H1 (cell line): ENCODE data around the gene IFI27L1. TPM values are rescaled to one million over a fixed set of nuclear protein-coding genes. Genes with fewer than 3 reads are reported as not detected.

Experiments used
- CTCF ChIA-PET: fragments of 300-600 bp; sonication (Branson Sonifier 250); formaldehyde crosslinking; loops from one replicate; lab custom pipeline; 2021; ENCODE audit not compliant: partially characterized antibody; lab: Charles Lee
- POLR2A ChIA-PET: fragments of 300-600 bp; sonication (Branson Sonifier 250); formaldehyde crosslinking; loops from one replicate; lab custom pipeline; 2021; ENCODE audit warnings: inconsistent platforms; ENCODE audit not compliant: partially characterized antibody; lab: Charles Lee
- DNase-seq, 2 experiments: peaks; one replicate each; pipeline versions ENCODE4 v3.0.0 to v3.0.0-alpha.2; 2010 to 2022; ENCODE audit warnings: low spot score in 2 of 2, low read depth in 1 of 2, mixed read lengths in 1 of 2
- FAIRE-seq: peaks from 2 replicates; lab custom pipeline; 2011; peaks lifted over from hg19 to GRCh38; lab: Jason Lieb, UNC
- H2AFZ ChIP-seq: 2 replicates; pipeline ENCODE4 v1.8.1; 2012; ENCODE audit warnings: low read length, inconsistent platforms
- H2AK5ac ChIP-seq: 2 replicates; pipeline ENCODE4 v1.6.1; 2013; ENCODE audit warnings: low read depth, low read length
- H2BK120ac ChIP-seq: replicated peaks from 2 replicates; pipeline ENCODE3; 2013; ENCODE audit warnings: low read depth, low read length, inconsistent platforms
- H2BK12ac ChIP-seq: 2 replicates; pipeline ENCODE4 v1.6.1; 2013; ENCODE audit warnings: low read depth, low read length
- H2BK15ac ChIP-seq: 2 replicates; pipeline ENCODE4 v1.6.1; 2013; ENCODE audit warnings: low read length
- H2BK20ac ChIP-seq: 2 replicates; pipeline ENCODE4 v1.6.1; 2013; ENCODE audit warnings: low read length
- H2BK5ac ChIP-seq: 2 replicates; pipeline ENCODE4 v1.6.1; 2013; ENCODE audit warnings: low read depth, low read length
- H3K14ac ChIP-seq: 2 replicates; pipeline ENCODE4 v1.6.1; 2013; ENCODE audit warnings: inconsistent platforms; ENCODE audit not compliant: insufficient read length
- H3K18ac ChIP-seq: 2 replicates; pipeline ENCODE4 v1.6.1; 2013; ENCODE audit warnings: low read length; ENCODE audit errors: extremely low read depth
- H3K23ac ChIP-seq: 2 replicates; pipeline ENCODE4 v1.6.1; 2013; ENCODE audit warnings: inconsistent platforms; ENCODE audit not compliant: insufficient read length
- H3K23me2 ChIP-seq: 2 replicates; pipeline ENCODE4 v1.6.1; 2013; ENCODE audit warnings: low read depth, low read length
- H3K27ac ChIP-seq: 2 replicates; pipeline ENCODE4 v1.6.1; 2011; ENCODE audit warnings: low read depth, low read length, inconsistent platforms
- H3K27me3 ChIP-seq, 4 experiments: replicated peaks in 1 of 4; 1 replicate in 1 of 4; 2 replicates in 3 of 4; pipeline versions ENCODE4 v1.6.1 to v1.8.1; 2011 to 2013; ENCODE audit warnings: low read length in 3 of 4, mild to moderate bottlenecking in 3 of 4, inconsistent platforms in 2 of 4, mixed read lengths in 2 of 4, moderate library complexity in 1 of 4; ENCODE audit not compliant: control insufficient read depth in 3 of 4, insufficient read depth in 3 of 4; ENCODE audit errors: extremely low read depth in 1 of 4
- H3K36me3 ChIP-seq, 4 experiments: 2 replicates each; pipeline versions ENCODE4 v1.6.1 to v1.8.1; 2011 to 2013; ENCODE audit warnings: mild to moderate bottlenecking in 4 of 4, low read length in 3 of 4, moderate library complexity in 2 of 4, control low read depth in 1 of 4, inconsistent platforms in 1 of 4; ENCODE audit not compliant: insufficient read depth in 4 of 4, control insufficient read depth in 2 of 4
- H3K4ac ChIP-seq: replicated peaks from 2 replicates; pipeline ENCODE3; 2013; ENCODE audit warnings: low read length, low read depth, mixed read lengths, inconsistent platforms; ENCODE audit not compliant: insufficient read length
- H3K4me1 ChIP-seq, 4 experiments: replicated peaks in 1 of 4; 1 replicate in 1 of 4; 2 replicates in 3 of 4; pipeline versions ENCODE4 v1.6.1 to v1.8.1; 2011 to 2013; ENCODE audit warnings: low read length in 3 of 4, inconsistent platforms in 2 of 4, mixed read lengths in 1 of 4; ENCODE audit not compliant: insufficient read depth in 4 of 4, control insufficient read depth in 3 of 4
- H3K4me2 ChIP-seq, 2 experiments: 2 replicates each; pipeline versions ENCODE4 v1.6.1 to v1.8.1; 2011 to 2013; ENCODE audit warnings: low read depth in 2 of 2, low read length in 2 of 2, control low read depth in 1 of 2, inconsistent platforms in 1 of 2, mild to moderate bottlenecking in 1 of 2; ENCODE audit not compliant: insufficient read depth in 1 of 2
- H3K4me3 ChIP-seq, 4 experiments: fragments of 200-600, 300-600 bp in 1 of 4; sonication (generic), shearing (Covaris generic), sonication (Bioruptor Twin) in 1 of 4; 2 replicates each; pipeline versions ENCODE4 v1.5.1 to v1.8.1; 2011 to 2016; ENCODE audit warnings: low read length in 4 of 4, low read depth in 3 of 4, control low read depth in 2 of 4, inconsistent platforms in 2 of 4, mild to moderate bottlenecking in 2 of 4, mixed read lengths in 1 of 4, moderate library complexity in 1 of 4; ENCODE audit not compliant: insufficient read depth in 2 of 4; ENCODE audit errors: extremely low read depth in 1 of 4
- H3K56ac ChIP-seq: replicated peaks from 2 replicates; pipeline ENCODE3; 2013; ENCODE audit warnings: low read depth, mild to moderate bottlenecking, mixed read lengths, low read length, inconsistent platforms; ENCODE audit not compliant: insufficient read length
- H3K79me1 ChIP-seq: 2 replicates; pipeline ENCODE4 v1.6.1; 2013; ENCODE audit warnings: low read depth, low read length, control low read depth
- H3K79me2 ChIP-seq, 2 experiments: 2 replicates each; pipeline versions ENCODE4 v1.6.1 to v1.8.1; 2012 to 2013; ENCODE audit warnings: low read length in 2 of 2, mild to moderate bottlenecking in 2 of 2, inconsistent platforms in 1 of 2; ENCODE audit not compliant: insufficient read depth in 2 of 2, control insufficient read depth in 1 of 2
- H3K9ac ChIP-seq, 4 experiments: replicated peaks in 1 of 4; 1 replicate in 1 of 4; 2 replicates in 3 of 4; pipeline versions ENCODE4 v1.6.1 to v1.8.1; 2011 to 2013; ENCODE audit warnings: low read depth in 3 of 4, low read length in 3 of 4, control low read depth in 2 of 4, mild to moderate bottlenecking in 2 of 4, moderate library complexity in 2 of 4, inconsistent platforms in 1 of 4; ENCODE audit errors: extremely low read depth in 1 of 4
- H3K9me3 ChIP-seq, 2 experiments: 2 replicates each; pipeline versions ENCODE4 v1.6.1 to v1.8.1; 2012 to 2013; ENCODE audit warnings: mild to moderate bottlenecking in 2 of 2, moderate library complexity in 2 of 2, control low read depth in 1 of 2, inconsistent platforms in 1 of 2, low read depth in 1 of 2, low read length in 1 of 2, mixed read lengths in 1 of 2; ENCODE audit not compliant: insufficient read depth in 2 of 2
- H4K20me1 ChIP-seq, 2 experiments: replicated peaks in 1 of 2; 2 replicates each; pipeline versions ENCODE3 to v1.8.1; 2011 to 2013; ENCODE audit warnings: inconsistent platforms in 2 of 2, low read length in 2 of 2, mild to moderate bottlenecking in 1 of 2; ENCODE audit not compliant: insufficient read depth in 2 of 2, control insufficient read depth in 1 of 2
- H4K5ac ChIP-seq: 2 replicates; pipeline ENCODE4 v1.6.1; 2013; ENCODE audit warnings: low read length, low read depth, mixed read lengths, inconsistent platforms; ENCODE audit not compliant: insufficient read length
- H4K8ac ChIP-seq: 2 replicates; pipeline ENCODE4 v1.8.0; 2013; ENCODE audit warnings: mild to moderate bottlenecking, moderate library complexity, low read length, inconsistent platforms; ENCODE audit not compliant: insufficient read depth; ENCODE audit errors: extremely low read depth
- H4K91ac ChIP-seq: replicated peaks from 2 replicates; pipeline ENCODE3; 2013; ENCODE audit warnings: low read length, mixed read lengths, inconsistent platforms; ENCODE audit not compliant: insufficient read length
- ATF3 ChIP-seq: IDR thresholded peaks from 2 replicates; pipeline ENCODE4 v1.6.1; 2011; ENCODE audit warnings: low read depth, mild to moderate bottlenecking, low read length; ENCODE audit not compliant: insufficient read depth
- CHD1 ChIP-seq: IDR thresholded peaks from 2 replicates; pipeline ENCODE4 v1.6.1; 2012; ENCODE audit warnings: low read depth, low read length, improper control_type of control experiment
- CREB1 ChIP-seq: IDR thresholded peaks from 2 replicates; pipeline ENCODE4 v1.6.1; 2012; ENCODE audit warnings: inconsistent platforms
- FOSL1 ChIP-seq: IDR thresholded peaks from 2 replicates; pipeline ENCODE4 v1.6.1; 2011; ENCODE audit warnings: mild to moderate bottlenecking, low read depth, low read length, moderate library complexity; ENCODE audit not compliant: insufficient read depth
- POU5F1 ChIP-seq: IDR thresholded peaks from 2 replicates; pipeline ENCODE4 v1.6.1; 2011; ENCODE audit warnings: low read depth, mild to moderate bottlenecking, low read length, moderate library complexity
- RNF2 ChIP-seq: fragments of 200-900, 300-1000 bp; sonication (generic); IDR thresholded peaks from 2 replicates; pipeline ENCODE4 v1.7.1; 2016; ENCODE audit warnings: borderline replicate concordance, low read depth, mild to moderate bottlenecking, antibody characterized with exemption, low read length; ENCODE audit not compliant: poor library complexity, severe bottlenecking; ENCODE audit errors: missing control alignments
- SIRT6 ChIP-seq: IDR thresholded peaks from one replicate; pipeline ENCODE4 v1.7.1; 2012; ENCODE audit warnings: low read length, inconsistent platforms
- SIX5 ChIP-seq: IDR thresholded peaks from 2 replicates; pipeline ENCODE4 v1.6.1; 2011; ENCODE audit warnings: mild to moderate bottlenecking, low read depth, low read length
- SP4 ChIP-seq: IDR thresholded peaks from 2 replicates; pipeline ENCODE4 v1.6.1; 2012; ENCODE audit warnings: low read length, inconsistent platforms
- YY1 ChIP-seq: IDR thresholded peaks from 2 replicates; pipeline ENCODE4 v1.6.1; 2011; ENCODE audit warnings: low read depth, mild to moderate bottlenecking, low read length
- ZNF274 ChIP-seq: IDR thresholded peaks from 2 replicates; pipeline ENCODE4 v1.7.0; 2012; ENCODE audit warnings: low read length, borderline replicate concordance; ENCODE audit errors: extremely low read depth
- WGBS, 2 experiments: shearing (Covaris generic) in 1 of 2; methylation state at CpG; one replicate each; pipeline versions ENCODE4 v1.1.6 to v1.1.7; 2013 to 2015; ENCODE audit warnings: low lambda C conversion rate in 2 of 2, mixed read lengths in 2 of 2, inconsistent platforms in 1 of 2, low coverage in 1 of 2, missing lambda C conversion rate in 1 of 2; ENCODE audit not compliant: insufficient replicate concordance in 2 of 2, insufficient coverage in 1 of 2, insufficient read length in 1 of 2; ENCODE audit errors: extremely low coverage in 1 of 2, missing lambda C conversion rate in 1 of 2; 5-methylcytosine and 5-hydroxymethylcytosine counted together
- polyA plus RNA-seq, 7 experiments: library from polyadenylated mRNA; depleted of rRNA in 3 of 7; stranded (reverse) in 5 of 7; unstranded in 2 of 7; fragments of >200 nt in 5 of 7; fragments of 200-250 nt in 2 of 7; gene quantifications; 1 replicate in 5 of 7; 2 replicates in 1 of 7; 4 replicates in 1 of 7; pipeline versions ENCODE4 v1.2.1 to v1.2.3, GENCODE V29; 2011 to 2013; ENCODE audit warnings: missing spikeins in 2 of 7, mixed read lengths in 2 of 7
- total RNA-seq: library from RNA; stranded (reverse); fragmentation: NEBNext Ultra II Directional; extraction: Animal tissue kit (Norgen Biotek cat#: 25700); gene quantifications from 2 replicates; pipeline ENCODE4 v1.2.1, GENCODE V29; 2021

The IFI27L1 gene
- total and polyA plus RNA-seq, 2 of the 8 experiments (the other 6 are each of a cell fraction or from before 2014, with no cell fraction given): 21.2 to 30.5 TPM

DNA sequence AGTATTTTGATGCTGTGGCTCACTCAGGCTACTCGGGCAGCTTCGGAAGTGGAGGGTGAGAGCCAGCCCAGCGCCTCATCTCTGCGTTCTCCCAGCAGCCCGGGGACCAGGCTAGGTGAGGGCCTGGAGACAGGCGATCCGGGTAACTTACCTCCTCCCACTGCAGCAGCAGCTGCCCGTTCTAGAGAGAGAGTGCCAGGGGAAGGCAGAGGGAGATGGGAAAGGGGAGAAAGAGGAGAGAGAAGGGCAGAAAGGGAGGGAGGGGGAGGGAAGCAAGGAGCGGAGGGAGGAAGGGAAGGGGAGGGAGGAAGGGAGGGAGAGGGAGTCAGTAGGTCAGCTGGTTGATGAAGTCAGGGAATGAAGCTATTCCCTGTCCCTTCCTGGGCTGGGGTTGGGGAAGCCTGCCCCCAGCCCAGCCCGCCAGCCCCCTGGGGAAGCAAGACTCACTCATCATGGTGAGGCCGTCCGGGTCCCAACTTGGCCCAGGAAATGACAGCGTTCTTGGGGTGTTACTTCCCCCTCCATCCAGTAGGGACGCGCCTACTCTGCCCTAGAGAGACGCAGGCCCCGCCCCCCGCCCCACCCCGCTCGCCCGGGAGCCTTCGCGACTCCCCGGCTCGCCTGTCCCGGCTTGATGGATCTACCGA, 48.1 kb downstream of the IFI27L1 start, which contains the start of gene IFI27L2:
Gene IFI27L2, minus strand, starts transcription at position 494 of the 647 bp plus-strand sequence. Its CDS starts 40 bp downstream, at position 454.
- Histone ChIP-seq H2BK15ac (0 out of 2 replicates have a peak within 1 kb of the TSS, but pooled peaks have one; percentile 61), H2BK5ac (peak within 1 kb of the TSS; percentile 73; the same call in 1 of the 2 replicates), H3K18ac (peak within 1 kb of the TSS; percentile 52; the same call in 1 of the 2 replicates), H3K4me3 (peak within 1 kb of the TSS; percentile 54 to 65 (median 62)), H3K9me3 (no peaks in the 10 kb centered on the region), H3K79me1 (no peaks in the 10 kb centered on the region), H3K79me2 (no peaks in the 10 kb centered on the region), H3K27ac (no peak within 1 kb of the TSS), H3K27me3 (no peaks in the 10 kb centered on the region; a peak in 1 of 7 replicates), H2BK12ac (peak within 1 kb of the TSS; percentile 31; the same call in 1 of the 2 replicates), H2AK5ac (no peak within 1 kb of the TSS), H3K23ac (no peak within 1 kb of the TSS), H2AFZ (peak within 1 kb of the TSS; percentile 79), H3K4me1 (peaks cover 0 to 4% (median 2%) of the 10 kb centered on the region in 4 experiments; a peak in 3 of 7 replicates), H3K36me3 (no peaks in the 10 kb centered on the region), H4K20me1 (no peaks in the 10 kb centered on the region), H2BK120ac (no peak within 1 kb of the TSS), H4K91ac (no peak within 1 kb of the TSS), H4K8ac (no peak within 1 kb of the TSS), H3K9ac (peak within 1 kb of the TSS in 1 of 4 experiments; percentile 24; a peak in 2 of 7 replicates), H2BK20ac (no peak within 1 kb of the TSS), H3K14ac (no peak within 1 kb of the TSS), H3K4ac (no peak within 1 kb of the TSS), H3K23me2 (peaks cover 9% of the 10 kb centered on the region; the same call in 1 of the 2 replicates), H4K5ac (no peak within 1 kb of the TSS), H3K4me2 (peak within 1 kb of the TSS; percentile 77 to 88), H3K56ac (peak within 1 kb of the TSS; percentile 84)
- ChIA-PET POLR2A (interaction anchor here (0.6 to 2.7 kb wide), 9 partner anchors 12 to 115 kb away, joined by 3 to 11 read pairs (median 4); no protein-coding TSS in a partner anchor), CTCF (interaction anchor here (0.6 to 5.3 kb wide), 23 partner anchors 9 to 474 kb away, joined by 3 to 55 read pairs (median 4); partner anchors contain the start of gene OTUB2)
- FAIRE-seq: no peak
- peak; percentile 47 to 79 for DNase-seq
- 4% methylated on average over 8 of the region's 27 CpGs; no CpG with 5 or more reads in 1 of the 2 experiments for WGBS, 2 experiments
- TF ChIP-seq SIX5 (no peak), ZNF274 (no peak), POU5F1 (no peak), SP4 (no peak), RNF2 (no peak), FOSL1 (no peak), ATF3 (no peak), CREB1 (no peak; the same call in 1 of the 2 replicates), YY1 (peak; percentile 41), CHD1 (no peak), SIRT6 (no peak)
